GM23248 (cell line): ENCODE measurements around the gene CNDP1.

Experiments used
- EZH2 ChIP-seq: fragments of 200-600 bp; sonication (generic); IDR thresholded peaks from 2 replicates; pipeline ENCODE4 v1.6.1; 2018; ENCODE audit warnings: antibody characterized with exemption, mild to moderate bottlenecking; ENCODE audit not compliant: insufficient read depth, poor library complexity, severe bottlenecking
- EZH2phosphoT487 ChIP-seq: fragments of 200-600 bp; sonication (generic); IDR thresholded peaks from 2 replicates; pipeline ENCODE4 v1.6.1; 2018; ENCODE audit warnings: antibody characterized with exemption, moderate library complexity, mild to moderate bottlenecking, low read depth; ENCODE audit not compliant: insufficient read depth

DNA sequence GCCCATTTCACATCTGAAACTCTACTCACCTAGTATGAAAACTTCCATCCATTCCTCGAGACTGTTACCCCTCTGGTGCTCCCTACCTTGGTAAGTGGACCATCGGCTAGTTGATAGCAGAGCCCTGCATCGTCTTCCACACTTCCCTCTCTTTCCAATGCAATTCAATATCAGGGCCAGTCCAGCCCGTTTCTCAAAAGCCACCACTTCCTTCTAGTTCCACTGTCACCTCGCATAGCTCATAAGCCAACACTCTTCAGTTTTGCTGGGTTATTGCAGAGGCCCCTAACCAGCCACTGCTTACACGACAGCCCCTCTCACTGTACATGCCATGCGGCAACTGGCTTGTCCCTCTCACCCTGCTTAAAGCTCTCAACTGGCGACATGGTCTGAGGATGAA, 53.1 kb downstream of the CNDP1 start:
- no peak for TF ChIP-seq EZH2phosphoT487
- no peak for TF ChIP-seq EZH2
